Stimulated activated CD4-positive, alpha-beta T cell treated with anti-CD3 and anti-CD28 coated beads, Interleukin-15, amount 100 ng/mL, for 24 hours (primary cell): ENCODE data around the gene MEIOB.
"Not testable (repeated sequence)": the region's sequence is repeated elsewhere in the genome, so short reads cannot be mapped to it uniquely, and the experiment has no call there.

Source experiments
- DNase-seq: peaks from one replicate; pipeline ENCODE4 v3.0.0-alpha.2; 2020

Gene MEIOB, protein sequence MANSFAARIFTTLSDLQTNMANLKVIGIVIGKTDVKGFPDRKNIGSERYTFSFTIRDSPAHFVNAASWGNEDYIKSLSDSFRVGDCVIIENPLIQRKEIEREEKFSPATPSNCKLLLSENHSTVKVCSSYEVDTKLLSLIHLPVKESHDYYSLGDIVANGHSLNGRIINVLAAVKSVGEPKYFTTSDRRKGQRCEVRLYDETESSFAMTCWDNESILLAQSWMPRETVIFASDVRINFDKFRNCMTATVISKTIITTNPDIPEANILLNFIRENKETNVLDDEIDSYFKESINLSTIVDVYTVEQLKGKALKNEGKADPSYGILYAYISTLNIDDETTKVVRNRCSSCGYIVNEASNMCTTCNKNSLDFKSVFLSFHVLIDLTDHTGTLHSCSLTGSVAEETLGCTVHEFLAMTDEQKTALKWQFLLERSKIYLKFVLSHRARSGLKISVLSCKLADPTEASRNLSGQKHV

DNA sequence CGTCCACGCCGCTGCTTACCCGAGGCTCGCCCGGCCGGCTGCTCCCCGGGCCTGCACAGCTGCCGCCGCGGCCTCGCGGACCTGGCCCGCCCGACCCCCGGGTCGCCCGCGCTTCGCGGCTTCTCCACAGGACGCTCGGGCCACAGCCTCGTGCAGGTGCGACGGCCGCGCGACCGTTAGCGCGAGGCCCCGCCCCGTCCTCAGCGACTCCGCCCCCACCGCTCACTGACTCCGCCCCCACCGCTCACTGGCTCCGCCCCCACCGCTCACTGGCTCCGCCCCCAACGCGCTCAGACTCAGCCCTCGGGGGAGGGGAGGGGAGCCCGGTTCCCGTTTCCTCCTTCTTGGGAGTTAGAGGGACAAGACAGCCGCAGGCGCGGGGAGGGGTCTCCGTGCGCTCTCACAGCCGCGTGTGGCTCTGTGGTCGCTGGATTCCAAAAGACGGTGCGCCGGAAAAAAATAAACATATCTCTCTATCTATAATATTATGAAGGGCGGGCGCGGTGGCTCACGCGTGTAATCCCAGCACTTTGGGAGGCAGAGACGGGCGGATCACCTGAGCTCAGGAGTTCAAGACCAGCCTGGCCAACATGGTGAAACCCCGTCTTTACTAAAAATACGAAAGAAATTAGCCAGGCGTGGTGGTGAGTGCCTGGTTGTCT, at the start of gene MEIOB:
MEIOB (minus strand) TSS at position 191 of the 662 bp plus-strand sequence. CDS start 3,989 bp downstream, outside the sequence.
- peak; percentile 52 for DNase-seq

DNA sequence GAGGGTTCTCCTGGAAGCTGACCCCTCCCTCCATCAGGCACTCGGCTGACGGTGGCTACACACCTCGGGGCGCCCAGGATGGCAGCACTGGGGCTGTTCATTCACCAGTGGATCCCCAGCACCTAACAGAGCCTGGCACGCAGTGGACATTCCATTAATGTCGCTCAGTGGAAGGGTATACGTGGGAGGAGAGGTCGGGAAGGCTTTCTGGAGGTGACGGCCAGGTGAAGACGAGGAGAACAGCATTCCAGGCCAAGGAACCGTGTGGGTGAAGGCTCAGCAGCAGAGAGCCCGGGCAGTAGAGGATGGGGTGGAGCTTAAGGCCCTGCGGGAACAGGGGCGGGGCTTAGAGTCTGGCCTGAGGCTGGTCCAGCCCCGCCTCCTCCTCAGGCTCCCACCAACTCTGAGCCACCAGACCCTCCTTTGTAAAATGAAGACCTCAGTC, 48.8 kb upstream of the MEIOB start:
- DNase-seq: peak; percentile 43

DNA sequence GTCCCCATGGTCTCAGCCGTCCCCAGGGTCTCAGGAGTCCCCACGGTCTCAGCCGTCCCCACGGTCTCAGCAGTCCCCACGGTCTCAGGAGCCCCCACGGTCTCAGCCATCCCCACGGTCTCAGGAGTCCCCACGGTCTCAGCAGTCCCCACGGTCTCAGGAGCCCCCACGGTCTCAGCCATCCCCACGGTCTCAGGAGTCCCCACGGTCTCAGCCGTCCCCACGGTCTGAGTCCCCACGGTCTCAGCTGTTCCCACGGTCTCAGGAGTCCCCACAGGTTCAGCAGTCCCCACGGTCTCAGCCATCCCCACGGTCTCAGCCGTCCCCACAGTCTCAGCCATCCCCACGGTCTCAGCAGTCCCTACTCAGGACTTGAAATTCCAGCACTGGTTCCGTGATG, 48.2 kb upstream of the MEIOB start:
- DNase-seq: not testable (repeated sequence)

DNA sequence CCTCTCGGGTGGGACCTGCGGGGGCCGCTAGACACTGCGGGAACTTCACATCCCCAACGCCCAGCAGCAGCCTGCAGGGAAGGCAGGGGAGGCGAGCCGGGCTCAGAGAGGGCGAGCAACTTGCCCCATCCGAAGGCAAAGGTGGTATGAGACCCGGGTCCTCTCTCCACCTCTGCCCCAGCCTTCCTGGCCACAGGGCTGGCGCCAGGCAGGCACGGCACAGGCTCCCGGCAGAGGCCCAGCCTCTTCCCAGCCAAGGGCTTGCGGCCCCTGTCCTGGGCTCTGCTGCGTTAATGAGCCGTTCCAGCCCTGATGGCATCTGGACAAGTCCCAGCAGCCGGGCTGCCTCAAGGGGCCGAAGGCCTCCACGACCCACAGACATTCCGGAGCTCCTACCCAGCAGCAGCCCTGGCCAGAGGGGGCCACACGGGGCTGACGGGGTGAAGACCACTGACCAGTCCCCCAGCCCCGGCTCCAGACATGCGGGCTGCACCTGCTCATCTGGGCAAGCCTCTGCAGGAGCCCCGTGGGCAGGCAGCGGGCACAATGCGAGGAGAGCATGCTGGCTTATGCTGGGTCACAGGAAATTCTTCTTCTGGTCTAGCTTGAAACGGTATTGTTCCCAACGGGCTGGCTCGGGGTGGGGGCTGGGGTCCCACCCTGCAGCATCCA, 47.5 kb upstream of the MEIOB start:
- no peak for DNase-seq

DNA sequence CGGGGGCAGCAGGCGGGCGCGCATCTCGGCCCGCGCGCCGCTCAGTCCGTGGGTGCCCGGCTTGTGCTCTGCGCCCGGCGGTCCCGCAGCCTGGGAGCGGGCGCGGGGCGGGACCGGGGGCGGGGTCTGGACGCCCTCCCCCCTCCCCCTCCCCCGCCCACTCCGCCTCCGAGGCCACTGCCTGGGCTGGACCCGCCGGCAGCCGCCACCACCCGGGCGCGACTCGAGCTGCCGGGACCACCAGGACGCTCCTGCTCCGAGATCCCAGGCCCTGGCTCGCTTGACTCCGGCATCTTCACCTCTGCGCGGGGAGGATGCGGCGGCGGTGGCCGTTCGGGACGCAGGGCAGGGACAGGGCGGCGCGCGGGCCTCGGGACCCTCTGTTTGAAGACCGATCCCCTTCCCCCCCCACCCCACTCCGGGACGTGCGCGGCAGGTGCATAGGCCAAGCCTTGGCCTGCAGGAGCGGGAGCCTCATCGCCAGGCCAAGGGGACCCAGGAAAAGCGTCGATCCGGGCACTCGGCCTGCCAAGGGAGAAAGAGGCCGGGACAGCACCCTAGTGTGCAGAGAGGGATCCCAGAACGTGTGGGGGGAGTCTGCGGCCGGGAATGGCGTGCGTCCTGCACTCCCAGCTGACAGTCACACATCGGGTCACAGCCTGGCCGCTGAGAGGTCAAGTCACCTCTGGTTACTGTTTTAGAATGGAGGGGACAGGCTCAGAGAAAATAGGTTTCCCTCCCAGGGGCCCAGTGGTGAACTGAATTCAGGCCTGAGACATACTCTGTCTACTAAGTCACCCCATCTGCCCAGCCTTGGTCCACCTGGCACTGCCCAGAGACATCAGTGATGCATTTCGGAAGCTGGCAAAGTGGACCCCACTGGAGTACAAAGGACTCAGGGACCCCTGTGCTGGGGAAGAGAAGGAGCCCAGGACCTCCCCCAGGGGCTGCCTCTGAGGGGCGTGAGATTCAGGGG, 46.7 kb upstream of the MEIOB start, which contains the start of gene HS3ST6:
HS3ST6 (minus strand) TSS at position 65 of the 976 bp plus-strand sequence. CDS start 92 bp downstream, outside the sequence.
- DNase-seq: no peak

DNA sequence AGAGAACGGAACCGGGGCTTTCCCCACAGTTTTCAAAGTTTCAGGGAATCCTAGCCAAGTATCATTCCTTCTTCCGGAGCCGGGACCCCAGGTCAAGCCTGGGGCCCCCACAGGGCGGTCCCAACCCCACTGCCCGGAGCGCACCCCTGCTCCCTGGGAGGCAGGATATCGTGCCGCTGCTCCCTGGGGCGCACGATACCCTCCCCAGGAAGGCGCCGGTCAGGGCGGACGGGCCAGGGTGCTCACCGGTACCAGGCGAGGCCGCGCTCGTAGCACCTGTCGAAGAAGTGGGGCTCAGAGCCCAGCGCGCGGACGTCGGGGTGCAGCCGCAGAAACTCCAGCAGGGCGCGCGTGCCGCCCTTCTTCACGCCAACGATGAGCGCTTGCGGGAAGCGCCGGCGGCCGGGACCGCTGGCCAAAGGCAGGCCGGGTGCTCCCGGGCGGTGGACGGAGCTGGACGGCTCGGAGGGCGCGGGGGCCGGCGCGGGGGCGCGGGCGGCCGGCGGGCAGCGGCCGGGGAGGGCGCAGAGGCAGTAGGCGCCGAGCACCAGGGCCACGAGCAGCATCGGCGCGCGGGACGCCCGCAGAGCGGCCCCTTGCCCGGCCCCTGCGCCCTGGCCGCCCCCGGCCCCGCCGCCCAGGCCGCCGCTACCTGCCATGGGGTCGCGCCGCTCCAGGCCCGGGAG, 45.8 kb upstream of the MEIOB start:
- DNase-seq: no peak

DNA sequence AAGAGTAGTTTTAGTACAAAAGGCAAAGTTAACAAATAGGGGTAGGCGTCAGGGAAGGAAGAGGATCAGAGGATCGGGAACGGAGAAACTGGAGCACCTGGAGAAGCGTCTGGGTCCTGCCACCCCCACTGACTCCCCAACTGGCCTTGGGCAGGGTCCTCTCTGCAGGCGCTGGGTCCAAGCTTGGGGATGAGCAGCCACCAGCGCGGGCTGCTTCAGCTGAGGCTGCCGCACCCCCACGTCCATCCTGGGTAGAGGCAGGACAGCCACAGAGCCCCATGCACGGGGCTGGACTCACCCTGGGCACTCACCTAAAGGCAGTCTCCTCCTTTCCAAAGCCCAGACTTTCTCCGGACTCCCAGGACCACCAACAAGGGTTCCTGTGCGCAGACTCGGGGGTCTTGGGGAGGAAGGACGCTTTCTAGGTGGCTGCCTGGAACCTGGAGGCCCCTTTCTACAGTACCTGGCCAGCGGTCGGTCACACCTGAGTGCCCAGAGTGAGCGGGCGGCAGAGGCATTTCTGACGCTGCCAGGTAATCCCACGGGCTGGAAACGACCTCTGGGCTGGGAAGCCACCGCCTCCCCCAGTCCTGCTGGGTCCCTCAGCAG, 45.2 kb upstream of the MEIOB start:
- no peak for DNase-seq

DNA sequence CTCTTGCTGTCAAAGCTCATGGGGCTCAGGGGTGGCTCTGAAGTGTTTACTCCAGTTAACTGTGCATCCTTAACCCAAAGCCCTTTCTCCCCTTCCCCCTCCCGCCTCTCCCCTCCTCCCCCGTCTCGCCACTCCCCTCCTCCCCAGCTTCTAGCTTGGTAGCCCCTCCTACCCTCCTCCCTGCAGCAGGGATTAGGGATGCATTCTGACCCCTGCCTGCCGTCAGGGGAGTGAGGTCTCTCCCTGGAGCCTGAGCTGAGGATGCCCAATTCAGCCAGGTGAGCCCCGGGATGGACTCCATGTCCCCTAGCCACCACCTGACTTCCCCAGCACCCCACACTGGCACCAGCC, 44.7 kb upstream of the MEIOB start:
- no peak for DNase-seq

DNA sequence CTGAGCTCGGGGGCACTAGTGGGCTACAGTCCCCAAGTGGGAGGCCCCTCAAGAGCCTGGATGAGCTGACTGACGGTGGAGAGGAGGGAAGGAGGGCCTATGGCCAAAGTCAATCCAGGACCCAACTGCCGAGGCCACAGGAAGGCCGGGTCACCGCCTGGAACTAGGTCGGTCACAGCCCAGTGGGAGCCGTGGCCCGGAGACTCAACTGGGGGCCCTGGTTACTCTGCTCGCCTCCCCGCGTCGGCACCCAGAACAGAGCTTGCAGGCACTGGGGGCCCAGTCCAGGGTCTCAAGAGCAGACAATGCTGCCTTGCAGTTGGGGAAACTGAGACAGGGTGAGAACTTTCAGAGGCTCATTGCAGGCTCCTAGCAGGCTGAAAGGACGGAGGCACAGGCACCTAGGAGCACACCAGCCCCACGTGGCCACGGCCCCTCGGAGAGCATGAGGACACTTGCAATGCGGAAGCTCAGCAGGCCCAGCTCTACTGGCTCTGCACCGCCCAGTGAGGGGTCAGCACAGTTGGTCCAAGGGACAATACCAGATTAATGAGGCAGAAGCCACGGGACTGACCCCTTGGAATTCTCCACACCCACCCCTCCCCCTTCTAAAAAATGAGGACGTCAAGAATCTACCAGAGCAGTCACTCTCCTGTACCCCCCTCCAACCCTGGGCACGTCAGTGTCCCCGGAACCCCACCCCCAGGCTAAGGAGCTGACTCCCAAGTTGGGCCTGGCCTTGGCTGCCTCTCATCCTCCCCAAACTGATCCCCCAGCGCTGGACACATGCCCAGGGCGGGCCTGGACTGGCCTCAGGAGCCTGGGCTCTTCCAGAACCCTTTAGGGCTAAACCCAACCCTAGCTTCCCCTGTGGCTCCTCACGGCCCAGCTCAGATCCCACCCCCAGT, 44.0 kb upstream of the MEIOB start:
- DNase-seq: no peak

DNA sequence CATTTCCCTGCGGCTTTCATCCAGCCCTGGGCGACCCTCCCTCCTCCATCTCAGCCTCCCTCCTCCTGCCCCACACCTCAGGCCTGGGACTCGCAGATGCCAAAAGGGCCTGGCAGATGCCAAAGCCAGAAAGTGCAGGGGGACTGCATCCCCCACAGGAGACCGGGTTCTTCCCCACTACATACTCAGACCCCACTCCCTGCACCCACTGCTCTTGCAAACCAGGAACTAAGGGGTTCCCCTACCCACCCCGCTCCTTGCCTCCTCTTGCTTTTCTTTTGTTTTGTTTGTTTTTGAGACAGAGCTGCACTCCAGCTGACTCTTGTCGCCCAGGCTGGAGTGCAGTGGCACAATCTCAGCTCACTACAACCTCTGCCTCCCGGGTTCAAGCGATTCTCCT, 43.0 kb upstream of the MEIOB start:
- no peak for DNase-seq

DNA sequence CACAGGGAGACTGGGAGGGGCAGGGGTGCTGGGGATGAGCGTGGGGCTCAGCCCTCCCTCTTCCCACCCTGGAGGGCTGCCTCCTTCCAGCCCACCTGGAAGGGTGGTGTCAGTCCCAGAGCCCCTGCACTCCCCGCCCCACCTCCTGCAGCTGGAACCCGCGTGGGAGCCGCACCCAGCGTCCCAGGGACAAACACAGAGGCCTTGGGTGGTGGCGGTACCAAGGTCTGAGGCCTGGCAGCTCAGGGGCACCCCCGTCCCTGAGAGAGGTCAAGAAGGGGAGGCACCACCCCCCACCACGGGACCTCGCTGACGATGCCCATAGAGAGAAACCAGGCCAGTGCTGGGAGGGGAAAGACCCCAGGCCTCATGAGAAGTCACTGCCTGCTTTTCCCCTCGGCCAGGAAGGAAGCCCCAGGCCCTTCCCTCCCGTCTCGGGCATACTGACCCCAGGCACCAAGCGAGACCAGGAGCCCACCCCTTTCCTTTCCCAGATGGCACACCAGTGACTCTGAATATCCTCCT, 42.2 kb upstream of the MEIOB start:
- DNase-seq: no peak

DNA sequence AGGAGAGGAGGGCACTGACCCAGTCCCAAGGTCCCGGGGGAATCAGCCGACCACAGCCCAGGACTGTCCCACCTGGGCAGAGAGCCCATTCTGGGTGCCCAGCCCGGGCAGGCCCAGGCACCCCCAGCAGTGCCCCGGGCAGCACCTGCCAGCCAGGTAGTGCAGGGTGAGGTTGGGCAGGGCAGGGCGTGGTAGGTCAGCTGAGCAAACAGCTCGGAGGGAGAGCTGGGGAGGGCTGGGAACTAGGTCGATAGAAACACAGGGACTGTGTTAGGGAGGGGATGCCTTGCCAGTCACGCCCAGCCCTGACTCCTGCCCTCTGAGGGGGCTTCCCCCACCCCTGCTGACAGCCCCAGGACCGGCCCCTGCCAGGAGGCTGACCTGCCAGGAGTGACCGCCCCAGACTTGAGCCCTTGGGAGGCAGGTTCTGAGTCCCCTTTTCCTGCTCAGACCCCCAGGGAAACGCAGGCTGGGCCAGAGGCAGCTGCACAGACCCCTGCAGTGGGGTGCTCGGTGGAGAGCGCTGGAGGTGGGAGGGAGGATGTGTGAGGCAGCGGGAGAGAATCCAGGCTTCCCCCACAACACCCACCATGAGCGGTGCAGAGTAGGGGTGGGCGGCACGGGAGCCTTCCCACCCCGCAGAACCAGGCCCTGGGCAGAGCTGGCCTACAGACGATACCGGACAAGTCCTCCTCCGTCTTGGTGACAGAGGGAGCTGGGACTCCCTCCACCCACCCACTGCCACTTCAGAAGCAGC, 41.5 kb upstream of the MEIOB start:
- no peak for DNase-seq

DNA sequence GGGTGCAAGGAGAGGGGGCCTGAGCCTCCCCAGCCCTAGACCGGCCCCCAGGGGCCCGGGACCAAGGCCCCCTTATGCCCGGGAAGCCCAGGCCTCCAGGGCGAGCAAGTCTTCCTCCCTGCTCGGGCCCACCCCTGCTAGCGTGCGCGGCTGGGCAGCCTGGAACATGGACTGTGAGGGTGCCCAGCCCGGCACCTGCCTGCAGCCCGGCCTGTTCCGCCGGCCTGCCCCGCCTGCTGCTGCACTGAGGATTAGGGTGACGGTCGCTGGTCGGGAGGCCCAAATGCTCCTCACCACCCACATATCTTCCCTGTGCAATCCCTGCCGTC, 40.2 kb upstream of the MEIOB start:
- no peak for DNase-seq

DNA sequence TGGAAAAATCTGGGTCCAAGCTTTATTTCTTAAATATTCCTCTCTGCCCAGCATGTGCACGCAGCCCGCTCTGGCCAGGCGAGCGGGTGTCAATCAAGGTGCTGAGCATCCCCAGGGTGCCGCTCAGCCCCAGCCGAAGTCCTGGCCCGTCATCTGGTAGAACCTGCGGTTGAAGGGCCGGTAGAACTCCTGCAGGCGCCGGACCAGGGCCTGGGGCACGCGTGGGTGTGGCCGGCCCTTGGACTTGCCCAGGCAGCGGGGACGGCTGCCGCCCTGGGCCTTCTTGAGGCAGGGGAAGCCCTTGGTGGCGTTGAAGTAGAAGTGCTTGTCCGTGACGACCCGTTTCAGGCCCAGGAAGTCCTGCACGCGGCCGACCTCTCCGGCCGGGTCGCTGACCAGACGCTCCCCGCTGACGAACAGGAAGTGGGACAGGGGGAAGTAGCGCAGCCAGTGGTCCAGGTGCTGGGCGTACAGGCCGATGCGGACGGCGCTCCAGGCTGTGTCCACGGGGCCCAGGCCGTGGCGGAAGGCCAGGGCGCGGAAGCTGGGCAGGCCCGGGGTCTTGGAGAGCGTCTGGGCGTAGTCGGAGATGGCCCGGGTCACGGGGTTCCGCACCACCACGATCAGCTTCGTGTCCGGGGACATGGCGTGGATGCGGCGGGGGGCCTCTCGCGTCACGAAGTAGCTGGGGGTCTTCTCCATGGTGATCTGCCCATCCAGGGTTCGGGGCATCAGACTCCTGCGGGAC, 39.7 kb upstream of the MEIOB start:
- DNase-seq: no peak

DNA sequence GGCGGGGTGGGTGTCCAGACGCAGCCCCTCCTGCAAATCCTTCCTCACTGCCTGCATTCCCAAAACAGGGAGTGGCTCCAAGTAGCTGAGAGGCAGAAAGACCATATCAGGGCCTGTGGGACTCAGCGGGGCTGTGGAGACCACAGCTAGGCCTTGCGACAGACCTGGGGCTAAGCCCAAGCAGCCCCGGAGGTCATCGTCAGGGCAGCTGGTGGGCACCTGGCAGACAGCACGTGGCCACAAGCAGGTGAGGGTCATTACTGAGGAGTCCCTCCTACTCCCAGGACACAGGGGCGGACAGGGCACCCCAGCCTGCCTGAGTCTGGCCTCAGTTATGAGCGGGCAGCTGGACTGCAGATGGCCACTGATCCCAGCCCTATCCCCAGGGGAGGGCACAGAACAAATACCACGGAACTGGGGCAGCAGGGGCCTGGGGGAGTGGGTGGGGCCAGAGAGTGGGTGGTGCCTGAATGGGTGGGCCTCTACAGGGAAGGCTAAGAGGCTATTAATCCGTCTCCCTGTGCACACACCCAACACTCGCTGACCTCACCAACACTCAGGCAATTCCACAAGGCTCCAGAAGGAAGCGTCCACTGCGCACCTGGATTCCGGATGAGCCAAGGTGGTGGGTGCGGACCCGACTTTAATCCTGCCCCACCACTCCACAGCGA, 37.7 kb upstream of the MEIOB start:
- no peak for DNase-seq

DNA sequence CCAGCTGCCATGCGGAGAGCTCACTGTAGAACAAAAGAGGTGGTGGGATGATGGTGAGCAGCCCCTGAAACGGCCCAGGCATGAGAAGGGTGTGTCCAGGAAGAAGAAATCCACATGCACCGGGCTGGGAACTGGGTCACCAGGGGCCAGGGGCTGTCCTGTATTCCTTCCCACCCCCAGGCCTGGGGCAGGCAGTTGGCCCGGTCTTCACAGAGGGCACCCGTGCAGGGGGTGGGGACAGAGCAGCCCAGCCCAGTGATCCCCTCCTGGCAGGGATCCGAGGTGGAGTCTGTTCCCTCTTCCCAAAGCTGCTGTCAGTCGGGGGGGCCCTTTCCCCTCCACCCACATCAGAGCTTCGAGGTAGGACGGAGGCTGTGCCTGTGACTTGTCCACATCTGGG, 37.0 kb upstream of the MEIOB start:
- no peak for DNase-seq

DNA sequence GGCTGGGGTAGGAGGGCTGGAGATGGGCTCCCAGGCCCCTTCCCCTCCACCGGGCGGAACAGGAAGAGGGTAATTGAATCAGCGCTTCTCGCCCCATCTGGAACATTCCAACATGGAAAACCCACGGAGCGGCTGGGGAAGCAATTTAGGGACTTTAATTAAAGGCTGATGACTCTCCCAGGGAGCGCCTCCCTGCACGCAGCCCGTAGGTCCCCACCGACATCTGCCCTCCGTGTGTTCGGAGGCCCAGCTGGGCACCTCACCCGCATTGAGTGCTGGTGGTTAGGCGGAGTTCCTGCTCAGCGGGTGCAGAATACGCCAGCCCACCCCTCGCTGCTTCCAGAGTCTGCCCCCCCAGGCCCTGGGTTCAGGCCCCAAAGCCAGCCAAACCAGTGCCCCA, 36.2 kb upstream of the MEIOB start:
- DNase-seq: no peak
